GM21528 (cell line): ENCODE data around the gene KLHDC8A.

ENCODE experiments used
- ATAC-seq: cut with Tn5 transposase; IDR thresholded peaks from one replicate; pipeline ENCODE4 v1.9.1; 2021; ENCODE audit warnings: mild to moderate bottlenecking, moderate library complexity; ENCODE audit not compliant: unreplicated experiment, low FRiP score

Gene KLHDC8A

GRCh38 chr1:205323794-205324193 lies 32.9 kb downstream of the KLHDC8A start:
- ATAC-seq: no peak

- ATAC-seq: no peak
These were observed 34.8 kb downstream of the KLHDC8A start for GRCh38 chr1:205321959-205322283.

- ATAC-seq: no peak
These were observed 35.4 kb downstream of the KLHDC8A start, which contains the start of gene NUAK2 for GRCh38 chr1:205321162-205321958. TSS of gene NUAK2 (minus strand) at chr1:205321745. CDS start at chr1:205321628, 117 bp downstream.

- ATAC-seq: no peak
These were observed 37.4 kb downstream of the KLHDC8A start for GRCh38 chr1:205319081-205320018.

GRCh38 chr1:205318231-205318991 lies 38.3 kb downstream of the KLHDC8A start:
- ATAC-seq: no peak

- no peak for ATAC-seq
These were observed 39.3 kb downstream of the KLHDC8A start for GRCh38 chr1:205317311-205317917.

- ATAC-seq: no peak
These were observed 40.6 kb downstream of the KLHDC8A start for GRCh38 chr1:205316161-205316566.

GRCh38 chr1:205315008-205315618 lies 41.6 kb downstream of the KLHDC8A start:
- ATAC-seq: no peak

- no peak for ATAC-seq
These were observed 43.0 kb downstream of the KLHDC8A start for GRCh38 chr1:205313563-205314308.

- no peak for ATAC-seq
These were observed 43.7 kb downstream of the KLHDC8A start for GRCh38 chr1:205312866-205313562.

- ATAC-seq: no peak
These were observed 45.6 kb downstream of the KLHDC8A start for GRCh38 chr1:205310976-205311704.

- no peak for ATAC-seq
These were observed 47.0 kb downstream of the KLHDC8A start for GRCh38 chr1:205309741-205310140.

- no peak for ATAC-seq
These were observed 49.7 kb downstream of the KLHDC8A start for GRCh38 chr1:205306929-205307566.

GRCh38 chr1:205304695-205305070 lies 52.0 kb downstream of the KLHDC8A start:
- no peak for ATAC-seq

GRCh38 chr1:205304046-205304694 lies 52.6 kb downstream of the KLHDC8A start:
- no peak for ATAC-seq

GRCh38 chr1:205303247-205303888 lies 53.4 kb downstream of the KLHDC8A start:
- ATAC-seq: no peak
